OCI-LY7 (cell line): ENCODE results near the gene CHD5.

ENCODE experiments used
- CTCF ChIP-seq: fragments of 200-600 bp; sonication (generic); conservative IDR thresholded peaks from 2 replicates; pipeline ENCODE4 v1.5.1; 2014; ENCODE audit warnings: mild to moderate bottlenecking, antibody characterized with exemption, low read length, moderate library complexity, mixed read lengths
- EZH2phosphoT487 ChIP-seq: fragments of 200-600 bp; sonication (generic); IDR thresholded peaks from 2 replicates; pipeline ENCODE4 v1.6.1; 2018; ENCODE audit warnings: low read depth, borderline replicate concordance, mild to moderate bottlenecking, mixed run types, antibody characterized with exemption, low read length, moderate library complexity, mixed read lengths

- TF ChIP-seq CTCF (no peak), EZH2phosphoT487 (no peak)
These were observed 92.7 kb downstream of the CHD5 start for GRCh38 chr1:6087377-6087772.
